ENCODE results near the gene TGFBR3L.

DNA sequence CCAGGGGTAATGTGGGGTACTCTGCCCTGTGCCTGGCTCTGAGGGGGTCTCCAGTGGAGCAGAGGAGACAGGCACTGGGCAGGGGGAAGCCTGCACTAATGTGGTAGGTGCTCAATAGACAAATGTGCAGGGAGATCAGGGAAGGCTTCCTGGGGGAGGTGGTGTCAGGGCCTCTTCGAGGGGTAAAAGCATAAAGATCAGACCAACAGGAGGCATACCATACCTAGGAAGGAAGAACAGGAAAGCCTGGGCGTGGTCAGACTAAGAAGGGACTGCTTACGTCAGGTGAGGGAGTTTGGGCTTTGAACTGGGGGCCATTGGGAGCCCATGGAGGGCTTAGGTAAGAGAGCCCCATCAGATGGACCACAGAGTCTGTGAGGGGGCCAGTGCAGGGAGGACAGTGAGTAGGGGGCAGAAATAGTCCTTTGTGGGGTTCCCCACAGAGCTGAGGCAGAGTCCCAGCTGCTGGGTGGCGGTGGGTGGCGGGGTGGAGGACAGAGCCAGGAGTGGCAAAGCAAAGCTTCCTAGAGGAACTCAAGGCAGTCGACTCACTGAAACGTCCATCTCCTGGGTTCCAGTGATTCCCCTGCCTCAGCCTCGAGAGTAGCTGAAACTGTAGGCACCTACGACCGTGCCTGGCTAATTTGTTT, 49.2 kb upstream of the TGFBR3L start:
- TF ChIP-seq, protein P1, sequence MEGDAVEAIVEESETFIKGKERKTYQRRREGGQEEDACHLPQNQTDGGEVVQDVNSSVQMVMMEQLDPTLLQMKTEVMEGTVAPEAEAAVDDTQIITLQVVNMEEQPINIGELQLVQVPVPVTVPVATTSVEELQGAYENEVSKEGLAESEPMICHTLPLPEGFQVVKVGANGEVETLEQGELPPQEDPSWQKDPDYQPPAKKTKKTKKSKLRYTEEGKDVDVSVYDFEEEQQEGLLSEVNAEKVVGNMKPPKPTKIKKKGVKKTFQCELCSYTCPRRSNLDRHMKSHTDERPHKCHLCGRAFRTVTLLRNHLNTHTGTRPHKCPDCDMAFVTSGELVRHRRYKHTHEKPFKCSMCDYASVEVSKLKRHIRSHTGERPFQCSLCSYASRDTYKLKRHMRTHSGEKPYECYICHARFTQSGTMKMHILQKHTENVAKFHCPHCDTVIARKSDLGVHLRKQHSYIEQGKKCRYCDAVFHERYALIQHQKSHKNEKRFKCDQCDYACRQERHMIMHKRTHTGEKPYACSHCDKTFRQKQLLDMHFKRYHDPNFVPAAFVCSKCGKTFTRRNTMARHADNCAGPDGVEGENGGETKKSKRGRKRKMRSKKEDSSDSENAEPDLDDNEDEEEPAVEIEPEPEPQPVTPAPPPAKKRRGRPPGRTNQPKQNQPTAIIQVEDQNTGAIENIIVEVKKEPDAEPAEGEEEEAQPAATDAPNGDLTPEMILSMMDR (IDR thresholded peaks at IDR 0.05), result no peak
- no peak for TF ChIP-seq POLR2A (IDR thresholded peaks at IDR 0.05)
